Tibial nerve (tissue), 4 donors: ENCODE data around the gene ZNF609. TPM values are rescaled to one million over a fixed set of nuclear protein-coding genes. Genes with fewer than 3 reads are reported as not detected.
"Not testable (repeated sequence)": the region's sequence is repeated elsewhere in the genome, so short reads cannot be mapped to it uniquely, and the experiment has no call there.

Experiments
- DNase-seq, 2 donors: peaks; one replicate each; pipeline ENCODE4 v3.0.0-alpha.2; 2019; ENCODE audit warnings: low spot score in 2 of 2
- H3K27ac ChIP-seq, 4 donors: fragments of 200-600 bp; sonication (generic) in 3 of 4; one replicate each; pipeline ENCODE4 v1.5.1; 2017 to 2019; ENCODE audit warnings: mild to moderate bottlenecking in 1 of 4
- H3K27me3 ChIP-seq, 2 donors: fragments of 200-600 bp; sonication (generic) in 1 of 2; one replicate each; pipeline versions ENCODE4 v1.5.1 to v1.6.0; 2017 to 2019
- H3K36me3 ChIP-seq, 3 donors: fragments of 200-600 bp; sonication (generic); one replicate each; pipeline ENCODE4 v1.5.1; 2018 to 2019
- H3K4me1 ChIP-seq, 4 donors: fragments of 200-600 bp; sonication (generic) in 3 of 4; one replicate each; pipeline ENCODE4 v1.5.1; 2017 to 2019
- H3K4me3 ChIP-seq, 4 donors: fragments of 200-600 bp; sonication (generic) in 3 of 4; one replicate each; pipeline ENCODE4 v1.5.1; 2017 to 2019; ENCODE audit warnings: mild to moderate bottlenecking in 1 of 4, moderate library complexity in 1 of 4
- H3K9me3 ChIP-seq, 4 donors: fragments of 200-600 bp; sonication (generic) in 3 of 4; one replicate each; pipeline ENCODE4 v1.5.1; 2017 to 2019
- EP300 ChIP-seq, 2 donors: sonication (generic); formaldehyde crosslinking; IDR thresholded peaks; one replicate each; pipeline ENCODE4 v1.6.1; 2017; ENCODE audit warnings: antibody characterized with exemption in 2 of 2, mild to moderate bottlenecking in 1 of 2
- POLR2A ChIP-seq, 2 donors: fragments of 450-650 bp; IDR thresholded peaks; one replicate each; pipeline ENCODE4 v1.6.1; 2017; ENCODE audit warnings: antibody characterized with exemption in 2 of 2, mild to moderate bottlenecking in 2 of 2, moderate library complexity in 2 of 2
- WGBS, 2 donors: methylation state at CpG; one replicate each; pipeline ENCODE4 v1.1.5; 2018; 5-methylcytosine and 5-hydroxymethylcytosine counted together
- total RNA-seq, 4 donors: library from RNA; depleted of rRNA; stranded (reverse); fragments of >200 nt; gene quantifications; one replicate each; pipeline ENCODE4 v1.1.0, GENCODE V29; 2016
- TF ChIP-seq, protein P1 (sequence below), 5 experiments: fragments of 200-600 bp in 3 of 5; fragments of 450-650 bp in 2 of 5; sonication (generic) in 3 of 5; IDR thresholded peaks; one replicate each; pipeline ENCODE4 v1.5.1; 2016 to 2019; ENCODE audit warnings: antibody characterized with exemption in 5 of 5, mild to moderate bottlenecking in 3 of 5, moderate library complexity in 2 of 5

The ZNF609 gene
- total RNA-seq, 4 donors from 2014 or later: 22.9 to 38.7 (median 27.1) TPM

DNA sequence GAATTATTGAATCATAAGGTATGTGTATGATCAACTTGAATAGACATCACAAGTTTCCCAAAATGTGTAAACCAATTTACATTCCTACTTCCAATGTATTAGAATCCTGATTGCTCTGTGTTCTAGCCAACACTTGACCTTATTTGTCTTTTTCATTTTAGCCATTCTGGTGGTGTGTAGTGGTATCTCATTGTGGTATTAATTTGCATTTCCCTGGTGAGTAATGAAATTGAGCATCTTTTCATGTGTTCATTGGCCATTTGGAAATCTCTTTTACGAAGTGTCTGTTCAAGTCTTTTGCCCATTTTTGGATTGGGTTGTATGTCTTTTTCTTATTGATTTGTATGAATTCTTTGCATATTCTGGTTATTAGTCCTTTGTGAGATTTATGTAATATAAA lies 177.0 kb downstream of the ZNF609 start:
- Histone ChIP-seq H3K9me3 (peaks cover 0 to 5% (median 0%) of the 10 kb centered on the region in 4 donors), H3K27ac (no peak overlapping the region), H3K4me1 (peaks cover 0 to 52% (median 28%) of the 10 kb centered on the region in 4 donors), H3K36me3 (peaks cover 0 to 6% (median 0%) of the 10 kb centered on the region in 3 donors), H3K4me3 (no peak overlapping the region), H3K27me3 (no peaks in the 10 kb centered on the region)
- 96 to 100% methylated on average over 1 of the region's 1 CpG for WGBS, 2 donors
- DNase-seq: no peak
- TF ChIP-seq POLR2A (IDR thresholded peaks at IDR 0.05) (no peak), EP300 (IDR thresholded peaks at IDR 0.05) (no peak)
- TF ChIP-seq, protein P1, sequence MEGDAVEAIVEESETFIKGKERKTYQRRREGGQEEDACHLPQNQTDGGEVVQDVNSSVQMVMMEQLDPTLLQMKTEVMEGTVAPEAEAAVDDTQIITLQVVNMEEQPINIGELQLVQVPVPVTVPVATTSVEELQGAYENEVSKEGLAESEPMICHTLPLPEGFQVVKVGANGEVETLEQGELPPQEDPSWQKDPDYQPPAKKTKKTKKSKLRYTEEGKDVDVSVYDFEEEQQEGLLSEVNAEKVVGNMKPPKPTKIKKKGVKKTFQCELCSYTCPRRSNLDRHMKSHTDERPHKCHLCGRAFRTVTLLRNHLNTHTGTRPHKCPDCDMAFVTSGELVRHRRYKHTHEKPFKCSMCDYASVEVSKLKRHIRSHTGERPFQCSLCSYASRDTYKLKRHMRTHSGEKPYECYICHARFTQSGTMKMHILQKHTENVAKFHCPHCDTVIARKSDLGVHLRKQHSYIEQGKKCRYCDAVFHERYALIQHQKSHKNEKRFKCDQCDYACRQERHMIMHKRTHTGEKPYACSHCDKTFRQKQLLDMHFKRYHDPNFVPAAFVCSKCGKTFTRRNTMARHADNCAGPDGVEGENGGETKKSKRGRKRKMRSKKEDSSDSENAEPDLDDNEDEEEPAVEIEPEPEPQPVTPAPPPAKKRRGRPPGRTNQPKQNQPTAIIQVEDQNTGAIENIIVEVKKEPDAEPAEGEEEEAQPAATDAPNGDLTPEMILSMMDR (IDR thresholded peaks at IDR 0.05): no peak

DNA sequence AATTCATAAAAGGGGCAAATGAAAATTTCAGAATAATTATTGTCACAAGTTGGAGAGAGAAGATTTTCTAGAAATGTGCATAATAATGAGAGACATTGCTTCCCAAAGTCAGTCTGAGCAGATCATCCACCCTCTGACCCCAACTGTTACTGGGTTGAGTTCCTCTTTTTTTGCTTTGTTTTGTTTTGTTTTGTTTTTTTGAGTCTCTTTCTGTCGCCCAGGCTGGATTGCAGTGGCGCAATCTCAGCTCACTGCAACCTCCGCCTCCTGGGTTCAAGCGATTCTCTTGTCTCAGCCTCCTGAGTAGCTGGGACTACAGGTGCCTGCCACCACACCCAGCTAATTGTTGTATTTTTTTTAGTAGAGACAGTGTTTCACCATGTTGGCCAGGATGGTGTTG lies 179.4 kb downstream of the ZNF609 start:
- DNase-seq, H3K36me3 ChIP-seq, H3K27me3 ChIP-seq, H3K4me3 ChIP-seq, H3K9me3 ChIP-seq: not testable (repeated sequence)
- WGBS, 2 donors: 78 to 86% methylated on average over 4 of the region's 4 CpGs
- peaks cover 0 to 38% (median 21%) of the 10 kb centered on the region in 4 donors for H3K4me1 ChIP-seq
- TF ChIP-seq EP300 (IDR thresholded peaks at IDR 0.05): peak in 1 of 2 donors; percentile 18
- peak overlapping the region in 1 of 4 donors; percentile 16 for H3K27ac ChIP-seq

DNA sequence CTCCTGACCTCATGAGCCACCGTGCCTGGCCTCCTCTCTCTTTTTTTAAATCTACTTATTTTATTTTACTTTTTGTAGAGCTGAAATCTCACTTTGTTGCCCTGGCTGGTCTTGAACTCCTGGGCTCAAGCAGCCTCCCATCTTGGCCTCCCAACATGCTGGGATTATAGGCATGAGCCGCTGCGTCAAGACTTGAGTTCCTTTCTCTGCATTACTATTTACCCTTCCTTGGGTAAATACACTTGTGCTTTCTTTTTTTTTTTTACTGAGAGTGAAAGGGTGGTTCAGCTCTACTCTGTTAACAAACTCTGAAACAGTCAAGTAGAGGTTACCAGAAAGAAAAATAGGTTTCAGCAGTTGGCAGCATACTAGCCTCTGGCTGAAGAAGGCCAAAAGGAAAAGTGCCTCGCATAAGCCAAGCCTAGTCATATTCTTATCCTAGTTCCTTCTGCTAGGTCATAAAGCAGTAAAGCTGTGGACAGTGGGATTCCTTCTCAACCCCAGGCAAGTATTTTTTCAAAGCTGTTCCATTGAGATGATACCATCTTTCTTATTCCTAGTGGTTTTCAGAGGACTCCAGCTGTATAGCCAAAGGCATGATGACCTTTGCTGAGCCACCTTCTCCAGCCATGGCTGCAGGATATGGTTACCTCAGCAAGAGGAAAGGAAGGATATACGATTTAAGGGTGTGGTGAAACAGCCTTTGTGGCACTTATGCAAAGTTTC lies 179.9 kb downstream of the ZNF609 start:
- TF ChIP-seq POLR2A (IDR thresholded peaks at IDR 0.05) (no peak), EP300 (IDR thresholded peaks at IDR 0.05) (no peak)
- TF ChIP-seq, protein P1 (IDR thresholded peaks at IDR 0.05): no peak
- Histone ChIP-seq H3K9me3 (peaks cover 0 to 5% (median 0%) of the 10 kb centered on the region in 4 donors), H3K4me3 (no peak overlapping the region), H3K27ac (peak overlapping the region in 2 of 4 donors; percentile 16 to 39), H3K36me3 (peaks cover 0 to 6% (median 0%) of the 10 kb centered on the region in 3 donors), H3K4me1 (peaks cover 0 to 32% (median 15%) of the 10 kb centered on the region in 4 donors), H3K27me3 (no peaks in the 10 kb centered on the region)
- WGBS, 2 donors: 70 to 71% methylated on average over 5 of the region's 5 CpGs
- DNase-seq: no peak

DNA sequence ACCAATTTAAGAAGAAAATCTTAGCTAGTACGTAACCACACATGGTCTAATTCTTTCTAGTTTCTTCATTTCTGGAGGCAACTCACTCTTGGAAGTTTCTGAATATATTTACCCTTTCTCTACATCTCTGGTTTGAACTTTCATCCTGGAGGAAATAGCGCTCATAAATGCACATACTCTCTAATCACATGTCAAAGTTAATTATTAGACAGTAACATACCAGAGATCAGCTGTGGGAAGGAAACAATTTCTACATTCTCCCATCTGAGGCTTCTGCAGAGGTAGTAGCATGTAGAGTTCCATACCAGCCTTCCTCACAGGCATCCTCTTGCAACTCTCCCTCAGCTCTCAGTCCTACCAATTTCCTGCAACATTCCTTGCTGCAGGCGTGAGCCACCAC lies 182.5 kb downstream of the ZNF609 start:
- 93% methylated on average over 3 of the region's 3 CpGs for WGBS, 2 donors

DNA sequence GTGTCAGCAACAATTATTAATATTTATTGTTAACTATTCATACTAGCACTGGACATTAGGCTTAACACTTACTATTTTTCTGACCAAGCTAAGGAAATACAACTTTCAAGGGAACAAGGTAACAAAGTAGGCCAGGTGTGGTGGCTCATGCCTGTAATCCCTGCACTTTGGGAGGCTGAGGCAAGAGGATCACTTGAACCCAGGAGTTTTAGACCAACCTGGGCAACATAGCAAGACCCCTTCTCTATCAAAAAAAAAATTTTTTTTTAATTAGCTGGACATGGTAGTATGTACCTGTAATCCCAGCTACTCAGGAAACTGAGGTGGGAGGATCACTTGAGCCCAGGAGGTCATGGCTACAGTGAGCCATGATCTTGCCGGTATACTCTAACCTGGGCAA lies 183.3 kb downstream of the ZNF609 start:
- H3K4me3 ChIP-seq: no peak overlapping the region
- 100% methylated on average over 1 of the region's 1 CpG for WGBS, 2 donors
- H3K4me1 ChIP-seq: peaks cover 0 to 18% (median 4%) of the 10 kb centered on the region in 4 donors
- DNase-seq: no peak
- H3K36me3 ChIP-seq: no peaks in the 10 kb centered on the region
- no peaks in the 10 kb centered on the region for H3K27me3 ChIP-seq
- no peak overlapping the region for H3K27ac ChIP-seq
- TF ChIP-seq, protein P1 (IDR thresholded peaks at IDR 0.05): no peak
- no peak for TF ChIP-seq EP300 (IDR thresholded peaks at IDR 0.05)
- TF ChIP-seq POLR2A (IDR thresholded peaks at IDR 0.05): no peak
- H3K9me3 ChIP-seq: no peaks in the 10 kb centered on the region

More for the DNA sequence above, 182.5 kb downstream of the ZNF609 start:
- Histone ChIP-seq H3K4me1 (peaks cover 0 to 18% (median 4%) of the 10 kb centered on the region in 4 donors), H3K9me3 (no peaks in the 10 kb centered on the region), H3K4me3 (no peak overlapping the region), H3K27me3 (no peaks in the 10 kb centered on the region), H3K36me3 (no peaks in the 10 kb centered on the region), H3K27ac (no peak overlapping the region)
- no peak for DNase-seq
- TF ChIP-seq POLR2A (IDR thresholded peaks at IDR 0.05) (no peak), EP300 (IDR thresholded peaks at IDR 0.05) (no peak)
- TF ChIP-seq, protein P1 (IDR thresholded peaks at IDR 0.05): no peak

DNA sequence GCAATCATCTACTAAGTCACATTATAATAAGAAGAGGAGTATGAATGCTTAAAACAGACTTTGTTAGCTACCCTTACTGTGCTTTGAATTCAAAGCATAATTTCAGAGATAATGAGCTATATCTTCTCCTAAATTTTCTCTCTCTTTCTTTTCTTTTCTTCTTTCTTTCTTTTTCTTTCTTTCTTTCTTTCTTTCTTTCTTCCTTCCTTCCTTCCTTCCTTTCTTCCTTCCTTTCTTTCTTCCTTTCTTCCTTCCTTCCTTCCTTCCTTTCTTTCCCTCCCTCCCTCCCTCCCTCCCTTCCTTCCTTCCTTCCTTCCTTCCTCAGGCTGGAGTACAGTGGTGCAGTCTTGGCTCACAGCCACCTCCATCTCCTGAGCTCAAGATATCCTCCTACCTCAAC lies 184.4 kb downstream of the ZNF609 start:
- not testable (repeated sequence) for H3K4me3 ChIP-seq, H3K27ac ChIP-seq, H3K36me3 ChIP-seq, H3K27me3 ChIP-seq, DNase-seq, H3K9me3 ChIP-seq
- peaks cover 0 to 11% (median 4%) of the 10 kb centered on the region in 4 donors for H3K4me1 ChIP-seq
